K562 (cell line): ENCODE results near the gene CBX1. TPM values are rescaled to one million over a fixed set of nuclear protein-coding genes. Genes with fewer than 3 reads are reported as not detected.

Experiments used
- BCOR ChIP-seq: fragments of 450-650 bp; IDR thresholded peaks from 2 replicates; pipeline ENCODE4 v1.6.1; 2016
- BRF1 ChIP-seq: IDR thresholded peaks from 3 replicates; pipeline ENCODE4 v1.6.1; 2011; ENCODE audit warnings: borderline replicate concordance, mild to moderate bottlenecking; ENCODE audit not compliant: insufficient read length; ENCODE audit errors: extremely low read depth
- CC2D1A ChIP-seq: fragments of 450-650 bp; IDR thresholded peaks from 2 replicates; pipeline ENCODE4 v1.6.1; 2017; ENCODE audit warnings: mild to moderate bottlenecking
- CSDE1 ChIP-seq, 2 experiments: fragments of 450-650 bp; IDR thresholded peaks; 2 replicates each; pipeline ENCODE4 v1.6.1; 2016; ENCODE audit warnings: mild to moderate bottlenecking in 1 of 2
- EGR1 ChIP-seq: fragments of 450-650 bp; conservative IDR thresholded peaks from 2 replicates; pipeline ENCODE4 v1.6.1; 2017; ENCODE audit warnings: mild to moderate bottlenecking
- FOXJ3 ChIP-seq: sonication (generic); formaldehyde crosslinking; IDR thresholded peaks from 2 replicates; pipeline ENCODE4 v1.4.0; 2020; ENCODE audit warnings: mild to moderate bottlenecking, missing genetic modification reagents
- HDAC1 ChIP-seq, 2 experiments: fragments of 450-650 bp; IDR thresholded peaks; 2 replicates each; pipeline ENCODE4 v1.6.1; 2016 to 2017; ENCODE audit warnings: inconsistent platforms in 1 of 2, mild to moderate bottlenecking in 1 of 2, moderate library complexity in 1 of 2
- IRF9 ChIP-seq: fragments of 450-650 bp; IDR thresholded peaks from 2 replicates; pipeline ENCODE4 v1.6.1; 2016; ENCODE audit warnings: missing biosample characterization, missing genetic modification characterization
- L3MBTL2 ChIP-seq: fragments of 450-650 bp; IDR thresholded peaks from 2 replicates; pipeline ENCODE4 v1.6.1; 2016; ENCODE audit warnings: mild to moderate bottlenecking, moderate library complexity
- NBN ChIP-seq: fragments of 450-650 bp; IDR thresholded peaks from 2 replicates; pipeline ENCODE4 v1.6.1; 2016; ENCODE audit warnings: low read depth, mild to moderate bottlenecking
- NFIC ChIP-seq: fragments of 450-650 bp; IDR thresholded peaks from 2 replicates; pipeline ENCODE4 v1.6.1; 2017; ENCODE audit warnings: mild to moderate bottlenecking, inconsistent platforms
- NONO ChIP-seq, 2 experiments: fragments of 200-400 bp in 1 of 2; fragments of 450-650 bp in 1 of 2; formaldehyde crosslinking in 1 of 2; IDR thresholded peaks; 2 replicates each; pipeline ENCODE4 v1.6.1; 2017; ENCODE audit warnings: low read depth in 2 of 2, mild to moderate bottlenecking in 2 of 2, moderate library complexity in 2 of 2, low read length in 1 of 2
- REST ChIP-seq, 2 experiments: fragments of 450-650 bp; formaldehyde crosslinking in 1 of 2; IDR thresholded peaks; 2 replicates each; pipeline versions ENCODE4 v1.4.0 to v1.6.1; 2014 to 2020; ENCODE audit warnings: mild to moderate bottlenecking in 2 of 2, borderline replicate concordance in 1 of 2, low read depth in 1 of 2
- SAFB2 ChIP-seq: fragments of 200-400 bp; formaldehyde crosslinking; IDR thresholded peaks from 2 replicates; pipeline ENCODE4 v1.6.1; 2018; ENCODE audit warnings: borderline replicate concordance, low read length, low read depth, moderate library complexity; ENCODE audit not compliant: severe bottlenecking
- ZBTB17 ChIP-seq: fragments of 450-650 bp; formaldehyde crosslinking; IDR thresholded peaks from 2 replicates; pipeline ENCODE4 v1.4.0; 2020; ENCODE audit warnings: mild to moderate bottlenecking
- polyA plus RNA-seq, 8 experiments: library from polyadenylated mRNA; depleted of rRNA in 4 of 8; stranded (reverse) in 5 of 8; unstranded in 3 of 8; fragments of >200 nt; fragmentation: Nextera tagmentation in 2 of 8; fragmentation: Illumina TruSeq in 1 of 8; extraction: Ambion mirVana in 2 of 8; extraction: Trizol in 1 of 8; gene quantifications; 2 replicates each; pipeline versions ENCODE4 v1.2.1 to v1.2.3, GENCODE V29; 2011 to 2014; ENCODE audit warnings: inconsistent platforms in 1 of 8, missing spikeins in 1 of 8
- total RNA-seq, 7 experiments: library from RNA; depleted of rRNA in 6 of 7; stranded (reverse); fragments of >200 nt in 6 of 7; fragmentation: Illumina TruSeq in 2 of 7; extraction: Trizol in 2 of 7; gene quantifications; 2 replicates each; pipeline versions ENCODE4 v1.2.1 to v1.2.3, GENCODE V29; 2011 to 2021; ENCODE audit warnings: low replicate concordance in 1 of 7

Gene CBX1
- total and polyA plus RNA-seq, 9 of the 15 experiments (the other 6 are each of a cell fraction or from before 2014, with no cell fraction given): 10.6 to 95.7 (median 52.7) TPM

- TF ChIP-seq IRF9: no peak
- peak in 1 of 2 experiments; percentile 87; a peak in 1 of 4 replicates for TF ChIP-seq CSDE1 (IDR thresholded peaks at IDR 0.05)
- peak; percentile 93 for TF ChIP-seq L3MBTL2
- no peak for TF ChIP-seq ZBTB17 (CRISPR knock-in tag)
- TF ChIP-seq SAFB2: no peak
- TF ChIP-seq BCOR: 0 out of 2 replicates have a peak, but pooled peaks have one; percentile 43
- no peak for TF ChIP-seq FOXJ3 (CRISPR knock-in tag)
- TF ChIP-seq NBN: no peak
- peak; percentile 58; the same call in 1 of the 2 replicates for TF ChIP-seq CC2D1A
- TF ChIP-seq EGR1: peak; percentile 76
- peak in 1 of 2 experiments; percentile 81; a peak in 2 of 4 replicates for TF ChIP-seq HDAC1 (IDR thresholded peaks at IDR 0.05)
- no peak for TF ChIP-seq NONO (IDR thresholded peaks at IDR 0.05; ENCODE audit: low read depth in 2 of 2, low read length in 1 of 2)
- peak; percentile 69; the same call in 1 of the 2 replicates for TF ChIP-seq REST (IDR thresholded peaks at IDR 0.05; ENCODE audit: borderline replicate concordance)
- no peak for TF ChIP-seq REST (CRISPR knock-in tag; IDR thresholded peaks at IDR 0.05; ENCODE audit: low read depth)
- no peak for TF ChIP-seq BRF1
- TF ChIP-seq NFIC: no peak
Measured at GRCh38 chr17:48025040-48025903, 76.0 kb downstream of the CBX1 start (continued).
